ENCODE data around the gene LOXL1. TPM values are rescaled to one million over a fixed set of nuclear protein-coding genes. Genes with fewer than 3 reads are reported as not detected.

Gene LOXL1
- total and polyA plus RNA-seq, 10 of the 15 experiments (the other 5 are each of a cell fraction or from before 2014, with no cell fraction given), result 0.07 to 0.15 TPM; not detected in 8

DNA sequence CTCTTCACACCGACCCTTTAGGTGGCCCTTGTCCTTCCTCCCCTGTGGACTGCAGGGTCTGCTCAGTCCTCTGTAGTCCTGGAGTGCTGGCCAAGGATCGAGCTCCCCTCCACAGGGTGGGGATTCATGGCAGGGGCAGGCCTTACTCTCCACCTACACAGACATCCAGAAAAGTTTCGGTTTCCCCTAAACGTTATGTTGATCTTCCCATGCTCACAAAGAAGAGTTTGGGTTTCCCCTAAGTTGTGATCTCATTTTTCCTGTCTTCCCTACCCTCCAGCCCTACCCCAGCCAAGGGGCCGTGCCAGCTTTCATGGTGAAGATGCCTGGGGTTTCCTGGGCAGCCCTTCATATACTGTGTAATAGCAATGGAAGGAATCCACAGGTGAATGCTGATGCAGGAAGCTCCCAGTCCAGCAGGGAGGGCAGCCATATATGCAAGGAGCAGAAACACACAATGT lies 55.5 kb downstream of the LOXL1 start:
- BruUV-seq (replicated peaks), result no TSS peak
- POLR2A ChIA-PET, result interaction anchor here (1.7 kb wide), 1 partner anchor 13 kb away, joined by 8 read pairs; the partner anchor contains the start of gene PML
- peak; percentile 22; the same call in 2 of the 3 replicates for ATAC-seq
- H3K27me3 ChIP-seq (replicated peaks in 1 of 2; ENCODE audit: control insufficient read depth in 2 of 2, insufficient read depth in 2 of 2, low read length in 1 of 2), result no peaks in the 10 kb centered on the region
- FAIRE-seq, result peak; percentile 47
- H3K27ac ChIP-seq (ENCODE audit: control insufficient read depth, insufficient read depth), result peak overlapping the region; percentile 93
- H3K4me3 ChIP-seq, result no peak overlapping the region
- SMC1A ChIA-PET (ENCODE audit: uncharacterized antibody, unreplicated experiment), result interaction anchor here (1.1 to 1.7 kb wide), 4 partner anchors 9 to 18 kb away, joined by 3 to 5 read pairs (median 4); partner anchors contain the start of gene PML
- H2AFZ ChIP-seq (ENCODE audit: control insufficient read depth, low read depth, low read length), result peak overlapping the region; percentile 82
- peak overlapping the region; percentile 53 for H3K9ac ChIP-seq (ENCODE audit: control insufficient read depth, insufficient read depth, low read length)
- in situ Hi-C loops (cut with MboI), result no loop called here
- 33% methylated on average over 5 of the region's 5 CpGs for WGBS (ENCODE audit: insufficient coverage, insufficient replicate concordance, low lambda C conversion rate, missing lambda C conversion rate)
- DNase-seq (ENCODE audit: low read depth, low spot score), result no peak
- TF ChIP-seq HDAC2 (IDR thresholded peaks at IDR 0.05), result no peak
- no peak for TF ChIP-seq CHD1 (IDR thresholded peaks at IDR 0.05; ENCODE audit: low read depth, low read length)
- TF ChIP-seq MTA3 (IDR thresholded peaks at IDR 0.05; ENCODE audit: borderline replicate concordance, low read length), result peak; percentile 32; the same call in 1 of the 2 replicates
- 0 out of 2 replicates have a peak, but pooled peaks have one; percentile 3 for TF ChIP-seq NFIC (IDR thresholded peaks at IDR 0.05; ENCODE audit: low read depth, low read length)
- TF ChIP-seq ETV6 (conservative IDR thresholded peaks at IDR 0.05 in 1 of 2, IDR thresholded peaks at IDR 0.05 in 1 of 2; ENCODE audit: borderline replicate concordance in 1 of 2, low read depth in 1 of 2), result peak in 1 of 2 experiments; percentile 56; a peak in 1 of 4 replicates
- peak; percentile 18; the same call in 1 of the 2 replicates for TF ChIP-seq RUNX3 (IDR thresholded peaks at IDR 0.05; ENCODE audit: low read length)
- TF ChIP-seq EED (IDR thresholded peaks at IDR 0.05; ENCODE audit: low read depth), result peak; percentile 50
- 0 out of 2 replicates have a peak, but pooled peaks have one; percentile 23 for TF ChIP-seq PKNOX1 (IDR thresholded peaks at IDR 0.05)
- no peaks in the 10 kb centered on the region for H3K9me3 ChIP-seq (replicated peaks; ENCODE audit: control insufficient read depth, insufficient read depth, low read length)
- intact Hi-C loops (cut with micrococcal nuclease; ENCODE audit: unreplicated experiment), result no loop called here
- no peaks in the 10 kb centered on the region for H3K79me2 ChIP-seq (ENCODE audit: control insufficient read depth, insufficient read depth, low read length)
- H3K4me2 ChIP-seq (ENCODE audit: control insufficient read depth, insufficient read depth), result peak overlapping the region; percentile 87
- CTCF ChIA-PET, result interaction anchor here (0.8 to 3.6 kb wide), 7 partner anchors 9 to 326 kb away, joined by 3 to 26 read pairs (median 4); partner anchors contain the start of genes PML and STOML1
- H3K36me3 ChIP-seq (ENCODE audit: control insufficient read depth in 2 of 2, insufficient read depth in 2 of 2, low read length in 1 of 2), result no peaks in the 10 kb centered on the region; a peak in 1 of 4 replicates
- H4K20me1 ChIP-seq (ENCODE audit: control insufficient read depth, insufficient read depth), result no peaks in the 10 kb centered on the region
- H3K4me1 ChIP-seq (ENCODE audit: control insufficient read depth, insufficient read depth, low read length), result peaks cover 41% of the 10 kb centered on the region
- RAD21 ChIA-PET (ENCODE audit: unreplicated experiment), result interaction anchor here (0.7 kb wide), 1 partner anchor 10 kb away, joined by 4 read pairs; no protein-coding TSS in a partner anchor
